Activated naive CD8-positive, alpha-beta T cell treated with anti-CD3 and anti-CD28 coated beads, Interleukin-2, amount 10 ng/mL, durations not matched to agents 7 days and 5 days (primary cell): ENCODE results near the gene UBE2A. TPM values are rescaled to one million over a fixed set of nuclear protein-coding genes. Genes with fewer than 3 reads are reported as not detected.
A peak's percentile ranks its signal among the peaks of the same experiment; 100 is the strongest.

Experiments
- ATAC-seq: fragments of 150-1000 bp; cut with Tn5 transposase; one replicate; pipeline ENCODE4 v1.10.0; 2021; ENCODE audit warnings: low read depth, moderate library complexity
- POLR2A ChIA-PET: fragments of 350-600 bp; sonication (Branson Sonifier 250); formaldehyde crosslinking; loops from one replicate; lab custom pipeline; 2021; ENCODE audit warnings: antibody characterized with exemption; lab: Charles Lee
- DNase-seq: peaks from one replicate; pipeline ENCODE4 v3.0.0; 2021
- H3K27ac Mint-ChIP-seq: one replicate; pipeline ENCODE4 v1.8.0; 2022; ENCODE audit warnings: mild to moderate bottlenecking, mixed read lengths
- H3K27me3 Mint-ChIP-seq: one replicate; pipeline ENCODE4 v1.8.0; 2022; ENCODE audit warnings: mild to moderate bottlenecking, moderate library complexity, mixed read lengths
- H3K36me3 Mint-ChIP-seq: one replicate; pipeline ENCODE4 v1.8.0; 2021; ENCODE audit warnings: mild to moderate bottlenecking, mixed read lengths
- H3K4me1 Mint-ChIP-seq: one replicate; pipeline ENCODE4 v1.8.0; 2021; ENCODE audit warnings: mixed read lengths
- H3K4me3 Mint-ChIP-seq: one replicate; pipeline ENCODE4 v1.8.0; 2022; ENCODE audit warnings: mild to moderate bottlenecking, moderate library complexity, mixed read lengths
- H3K9me3 Mint-ChIP-seq: one replicate; pipeline ENCODE4 v1.8.0; 2021; ENCODE audit warnings: mixed read lengths
- total RNA-seq, 2 experiments: library from RNA; stranded (reverse); gene quantifications; one replicate each; pipeline ENCODE4 v1.2.3, GENCODE V29; 2021

UBE2A gene
- total RNA-seq, 2 experiments from 2014 or later, result 72.5 to 73.5 TPM

DNA sequence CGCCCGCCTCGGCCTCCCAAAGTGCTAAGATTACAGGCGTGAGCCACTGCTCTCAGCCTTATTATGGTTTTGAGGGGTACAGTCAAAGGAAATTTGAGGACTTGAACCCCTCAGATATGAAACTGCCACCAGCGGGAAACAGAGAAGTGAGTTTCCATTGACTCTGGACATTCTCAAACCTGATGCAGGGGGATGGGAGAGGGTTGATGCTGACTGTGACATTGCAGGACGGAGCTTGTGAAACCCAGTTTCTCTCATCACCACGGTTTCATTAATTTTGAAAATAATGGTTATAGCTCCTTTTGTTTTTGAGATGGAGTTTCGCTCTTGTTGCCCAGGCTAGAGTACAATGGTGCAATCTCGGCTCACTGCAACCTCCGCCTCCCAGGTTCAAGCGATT, 50.1 kb downstream of the UBE2A start:
- POLR2A ChIA-PET, result no interaction called here
- no peaks in the 10 kb centered on the region for H3K9me3 Mint-ChIP-seq
- H3K4me3 Mint-ChIP-seq, result no peak overlapping the region
- H3K27me3 Mint-ChIP-seq, result no peaks in the 10 kb centered on the region
- H3K4me1 Mint-ChIP-seq, result no peaks in the 10 kb centered on the region
- DNase-seq (no peak), ATAC-seq (no peak)
- no peak overlapping the region for H3K27ac Mint-ChIP-seq
- peaks cover 12% of the 10 kb centered on the region for H3K36me3 Mint-ChIP-seq

DNA sequence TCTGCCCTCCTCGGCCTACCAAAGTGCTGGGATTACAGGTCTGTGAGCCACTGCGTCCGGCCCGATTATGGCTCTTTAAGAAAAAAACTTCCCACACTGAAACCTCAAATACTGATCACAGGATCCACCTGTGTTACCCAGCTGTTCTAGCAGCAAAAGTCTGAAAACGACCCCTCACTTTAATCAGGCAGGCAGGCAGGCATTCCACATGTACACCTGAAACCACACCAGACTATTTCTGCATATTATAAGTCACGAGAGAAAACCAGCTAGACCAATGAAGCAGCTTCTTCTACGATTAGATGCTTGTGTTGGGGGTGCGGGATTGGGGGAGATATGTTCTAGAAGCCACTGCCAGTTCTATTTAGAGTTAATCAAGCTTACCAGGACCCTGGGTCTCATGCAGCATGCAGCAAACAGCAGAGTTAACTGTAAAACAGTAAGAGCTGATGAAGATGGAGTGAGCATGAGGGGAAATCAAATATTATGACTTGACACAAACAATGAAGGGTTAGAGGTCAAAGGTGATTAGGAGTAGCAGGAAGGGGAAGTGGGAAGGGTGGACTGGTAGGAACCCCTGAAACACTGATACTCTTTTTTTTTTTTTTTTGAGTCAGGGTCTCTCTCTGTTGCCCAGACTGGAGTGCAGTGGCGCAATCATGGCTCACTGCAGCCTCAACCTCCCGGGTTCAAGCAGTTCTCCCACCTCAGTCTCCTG, 50.7 kb downstream of the UBE2A start:
- H3K36me3 Mint-ChIP-seq, result peaks cover 12% of the 10 kb centered on the region
- H3K4me3 Mint-ChIP-seq, result no peak overlapping the region
- POLR2A ChIA-PET, result no interaction called here
- ATAC-seq (no peak), DNase-seq (no peak)
- H3K27me3 Mint-ChIP-seq, result no peaks in the 10 kb centered on the region
- peak overlapping the region; percentile 42 for H3K27ac Mint-ChIP-seq
- H3K9me3 Mint-ChIP-seq, result no peaks in the 10 kb centered on the region
- no peaks in the 10 kb centered on the region for H3K4me1 Mint-ChIP-seq

GRCh38 chrX:119625843-119626242, 51.5 kb downstream of the UBE2A start:
- ATAC-seq (no peak), DNase-seq (no peak)
- Mint-ChIP-seq H3K27me3 (no peaks in the 10 kb centered on the region), H3K9me3 (no peaks in the 10 kb centered on the region), H3K4me3 (no peak overlapping the region), H3K4me1 (no peaks in the 10 kb centered on the region), H3K36me3 (peaks cover 12% of the 10 kb centered on the region), H3K27ac (no peak overlapping the region)
- POLR2A ChIA-PET, result no interaction called here

Other genes starting within 250 kb of the UBE2A start
- 1 to 10 TPM; 7.2 to 7.3 TPM for gene SLC25A43, start 175.2 kb upstream of the UBE2A start, total RNA-seq
- gene SLC25A5, start 106.1 kb upstream of the UBE2A start, total RNA-seq, result 100 to 1,000 TPM; 321 to 325 TPM
- gene STEEP1, start 9.2 kb upstream of the UBE2A start, total RNA-seq, result 10 to 100 TPM; 19.6 to 19.9 TPM
- 10 to 100 TPM; 14.3 to 14.4 TPM for gene NKRF, start 31.9 kb downstream of the UBE2A start, total RNA-seq
- 100 to 1,000 TPM; 257 to 274 TPM for gene SEPTIN6, start 118.6 kb downstream of the UBE2A start, total RNA-seq
- gene SOWAHD, start 184.0 kb downstream of the UBE2A start, total RNA-seq, result 1 to 10 TPM; 1.7 to 2.1 TPM
- gene RPL39, start 217.1 kb downstream of the UBE2A start, total RNA-seq, result 1,000 to 10,000 TPM; 2,169 to 2,323 TPM